Upper lobe of right lung (tissue), 1 donor: ENCODE measurements around the gene FHOD3. TPM values are rescaled to one million over a fixed set of nuclear protein-coding genes. Genes with fewer than 3 reads are reported as not detected.

Experiments used
- ATAC-seq: fragments of 200-7000 bp; cut with Tn5 transposase; one replicate; pipeline ENCODE4 v1.9.1; 2020; ENCODE audit warnings: mild to moderate bottlenecking, moderate library complexity
- DNase-seq: peaks from one replicate; pipeline ENCODE4 v3.0.0-alpha.2; 2020
- H3K27ac ChIP-seq: fragments of 200-600 bp; one replicate; pipeline ENCODE4 v1.8.0; 2022
- H3K27me3 ChIP-seq: fragments of 200-600 bp; one replicate; pipeline ENCODE4 v1.8.0; 2022; ENCODE audit warnings: mild to moderate bottlenecking
- H3K36me3 ChIP-seq: fragments of 200-600 bp; one replicate; pipeline ENCODE4 v1.8.0; 2022
- H3K4me1 ChIP-seq: fragments of 200-600 bp; one replicate; pipeline ENCODE4 v1.8.0; 2022
- H3K4me3 ChIP-seq: fragments of 200-600 bp; one replicate; pipeline ENCODE4 v1.8.0; 2022; ENCODE audit warnings: mild to moderate bottlenecking
- H3K9me3 ChIP-seq: fragments of 200-600 bp; one replicate; pipeline ENCODE4 v1.8.0; 2022
- intact Hi-C: fragments of 100-400 bp; cut with DNase I; formaldehyde crosslinking; loops from one replicate; pipeline ENCODE4 v1.11.0; 2022
- total RNA-seq: library from RNA; stranded (reverse); fragmentation: NEBNext Ultra II Directional; extraction: Animal tissue kit (Norgen Biotek cat#: 25700); gene quantifications from one replicate; pipeline ENCODE4 v1.2.1, GENCODE V29; 2021
- TF ChIP-seq, protein P1 (sequence below): fragments of 200-600 bp; IDR thresholded peaks from one replicate; pipeline ENCODE4 v1.8.0; 2022; ENCODE audit warnings: antibody characterized with exemption
- donor health status: DM: no; HTN: yes; CAD: no; lungs with severe emphysema.

FHOD3 gene
- total RNA-seq, 1 donor from 2014 or later: 1.9 TPM

DNA sequence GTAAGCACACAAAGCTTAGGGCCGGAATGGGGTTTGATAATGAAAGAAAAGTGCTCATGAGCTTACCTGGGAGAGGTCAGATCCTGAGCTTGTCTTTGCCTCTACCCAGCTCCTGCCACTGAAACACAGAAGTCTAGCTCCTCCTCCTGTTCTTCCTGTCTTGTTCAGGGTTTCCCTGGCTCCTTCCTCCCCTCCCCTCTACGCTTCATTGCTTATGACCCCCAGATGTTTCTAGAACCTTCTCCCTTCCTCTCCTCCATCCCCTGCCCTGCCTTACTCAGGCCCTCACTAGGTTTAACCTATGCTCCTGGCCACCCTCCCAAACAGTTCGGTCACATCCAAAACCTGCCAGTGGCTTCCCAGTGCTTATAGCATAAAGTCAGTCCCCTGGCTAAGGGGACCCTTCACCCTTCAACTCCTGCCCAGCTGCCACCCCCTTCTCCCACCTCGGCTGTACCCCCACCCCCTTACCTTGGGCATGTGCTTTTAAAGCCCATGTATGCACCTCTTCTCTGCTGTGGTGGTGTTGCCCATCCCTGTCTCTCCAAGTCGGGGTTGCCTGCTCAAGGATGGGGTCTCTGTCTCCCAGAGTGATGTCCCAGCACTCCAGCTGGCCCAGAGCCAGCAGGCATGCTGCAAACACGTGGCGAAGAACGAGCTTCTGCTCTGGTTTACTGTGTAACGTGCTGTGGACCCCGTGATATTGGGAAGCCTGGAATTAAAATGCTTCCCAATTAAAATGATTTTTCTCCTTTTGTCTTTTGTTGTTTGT lies 297.7 kb downstream of the FHOD3 start:
- TF ChIP-seq, protein P1, sequence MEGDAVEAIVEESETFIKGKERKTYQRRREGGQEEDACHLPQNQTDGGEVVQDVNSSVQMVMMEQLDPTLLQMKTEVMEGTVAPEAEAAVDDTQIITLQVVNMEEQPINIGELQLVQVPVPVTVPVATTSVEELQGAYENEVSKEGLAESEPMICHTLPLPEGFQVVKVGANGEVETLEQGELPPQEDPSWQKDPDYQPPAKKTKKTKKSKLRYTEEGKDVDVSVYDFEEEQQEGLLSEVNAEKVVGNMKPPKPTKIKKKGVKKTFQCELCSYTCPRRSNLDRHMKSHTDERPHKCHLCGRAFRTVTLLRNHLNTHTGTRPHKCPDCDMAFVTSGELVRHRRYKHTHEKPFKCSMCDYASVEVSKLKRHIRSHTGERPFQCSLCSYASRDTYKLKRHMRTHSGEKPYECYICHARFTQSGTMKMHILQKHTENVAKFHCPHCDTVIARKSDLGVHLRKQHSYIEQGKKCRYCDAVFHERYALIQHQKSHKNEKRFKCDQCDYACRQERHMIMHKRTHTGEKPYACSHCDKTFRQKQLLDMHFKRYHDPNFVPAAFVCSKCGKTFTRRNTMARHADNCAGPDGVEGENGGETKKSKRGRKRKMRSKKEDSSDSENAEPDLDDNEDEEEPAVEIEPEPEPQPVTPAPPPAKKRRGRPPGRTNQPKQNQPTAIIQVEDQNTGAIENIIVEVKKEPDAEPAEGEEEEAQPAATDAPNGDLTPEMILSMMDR: no peak
- Histone ChIP-seq H3K9me3 (no peaks in the 10 kb centered on the region), H3K4me3 (no peak overlapping the region), H3K36me3 (no peaks in the 10 kb centered on the region), H3K4me1 (no peaks in the 10 kb centered on the region), H3K27me3 (no peaks in the 10 kb centered on the region), H3K27ac (no peak overlapping the region)
- DNase-seq (no peak), ATAC-seq (peak; percentile 15)
- intact Hi-C loops: no loop called here

DNA sequence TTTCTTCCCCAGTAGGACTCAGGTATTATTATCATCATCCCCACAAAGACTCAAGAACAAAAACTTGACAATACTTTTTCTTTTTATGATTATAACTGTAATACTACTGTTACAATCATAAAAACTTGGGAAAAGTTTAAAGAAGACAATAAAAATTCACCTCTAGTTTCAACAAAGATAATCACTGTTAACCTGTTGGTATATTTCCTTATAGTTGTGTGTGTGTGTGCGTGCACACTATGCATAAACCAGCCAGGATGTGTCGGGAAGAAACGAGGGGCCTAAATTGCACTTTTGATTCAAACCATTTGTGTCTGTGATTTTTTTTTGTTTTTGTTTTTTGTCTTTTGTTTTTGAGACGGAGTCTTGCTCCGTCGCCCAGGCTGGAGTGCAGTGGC lies 298.3 kb downstream of the FHOD3 start:
- TF ChIP-seq, protein P1: no peak
- DNase-seq (no peak), ATAC-seq (no peak)
- H3K27ac ChIP-seq: no peak overlapping the region
- no peaks in the 10 kb centered on the region for H3K4me1 ChIP-seq
- intact Hi-C loops: no loop called here
- no peaks in the 10 kb centered on the region for H3K9me3 ChIP-seq
- no peaks in the 10 kb centered on the region for H3K27me3 ChIP-seq
- H3K4me3 ChIP-seq: no peak overlapping the region
- H3K36me3 ChIP-seq: no peaks in the 10 kb centered on the region

DNA sequence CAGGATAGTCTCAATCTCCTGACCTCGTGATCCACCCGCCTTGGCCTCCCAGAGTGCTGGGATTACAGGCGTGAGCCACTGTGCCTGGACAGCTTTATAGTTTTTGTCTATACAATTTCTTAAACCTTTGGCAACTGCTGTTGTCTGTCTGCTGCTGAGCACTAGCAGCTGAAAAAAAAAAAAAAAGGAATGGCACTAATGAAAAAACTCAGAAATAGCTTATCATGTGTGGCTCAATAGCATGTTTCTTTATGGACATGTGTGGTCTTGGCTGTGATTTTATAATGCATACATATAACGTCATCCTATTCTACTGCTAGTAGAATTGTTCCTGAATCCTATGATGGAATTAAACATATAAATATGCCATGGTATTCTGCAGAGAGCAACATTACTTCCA lies 300.1 kb downstream of the FHOD3 start:
- H3K4me1 ChIP-seq: no peaks in the 10 kb centered on the region
- intact Hi-C loops: no loop called here
- ATAC-seq: no peak
- no peaks in the 10 kb centered on the region for H3K27me3 ChIP-seq
- DNase-seq: no peak
- H3K36me3 ChIP-seq: no peaks in the 10 kb centered on the region
- H3K27ac ChIP-seq: no peak overlapping the region
- H3K9me3 ChIP-seq: no peaks in the 10 kb centered on the region
- TF ChIP-seq, protein P1: no peak
- no peak overlapping the region for H3K4me3 ChIP-seq

DNA sequence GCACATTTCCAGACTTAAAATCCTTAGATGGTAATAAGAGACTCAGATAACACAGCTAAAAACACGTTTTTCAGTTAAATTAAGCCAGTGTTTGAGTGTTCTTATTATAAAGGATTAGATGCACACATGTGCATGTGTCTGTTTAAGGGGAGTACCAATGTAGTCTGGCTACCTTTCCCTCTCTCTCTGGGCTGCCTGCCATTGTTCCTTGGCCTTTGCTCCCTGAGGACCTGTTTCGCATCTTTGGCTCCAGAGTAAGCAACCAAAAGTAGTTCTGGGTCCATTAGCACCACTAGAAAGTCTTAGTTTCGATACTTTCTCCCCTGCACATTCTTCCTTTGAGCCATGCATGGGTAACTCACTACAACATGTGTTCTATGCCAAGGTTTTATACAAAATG lies 303.0 kb downstream of the FHOD3 start:
- ATAC-seq: no peak
- TF ChIP-seq, protein P1: no peak
- H3K9me3 ChIP-seq: no peaks in the 10 kb centered on the region
- H3K27me3 ChIP-seq: no peaks in the 10 kb centered on the region
- no peak for DNase-seq
- no peaks in the 10 kb centered on the region for H3K36me3 ChIP-seq
- intact Hi-C loops: no loop called here
- no peak overlapping the region for H3K27ac ChIP-seq
- no peaks in the 10 kb centered on the region for H3K4me1 ChIP-seq
- H3K4me3 ChIP-seq: no peak overlapping the region

DNA sequence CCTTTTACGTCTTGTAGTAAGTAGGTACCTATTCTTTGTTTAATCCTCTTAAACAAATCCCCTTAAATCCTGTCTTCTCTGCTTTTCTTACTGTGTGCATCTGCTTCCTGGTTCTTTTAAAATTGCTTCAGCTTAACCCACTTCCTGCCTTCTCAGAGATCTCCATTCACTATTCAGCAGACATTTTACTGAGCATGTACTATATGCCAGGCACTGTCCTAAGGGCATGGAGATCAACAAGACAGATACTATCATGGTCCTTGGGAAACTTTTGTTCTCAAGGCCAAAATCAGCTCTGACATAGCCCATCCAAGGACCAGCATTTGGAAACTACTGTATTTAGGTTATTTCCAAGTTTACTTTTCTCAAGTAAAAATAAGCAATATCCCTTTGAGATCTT lies 303.8 kb downstream of the FHOD3 start:
- Histone ChIP-seq H3K27ac (no peak overlapping the region), H3K36me3 (no peaks in the 10 kb centered on the region), H3K27me3 (no peaks in the 10 kb centered on the region), H3K9me3 (no peaks in the 10 kb centered on the region), H3K4me3 (no peak overlapping the region), H3K4me1 (no peaks in the 10 kb centered on the region)
- intact Hi-C loops: no loop called here
- ATAC-seq: no peak
- TF ChIP-seq, protein P1: no peak
- no peak for DNase-seq

DNA sequence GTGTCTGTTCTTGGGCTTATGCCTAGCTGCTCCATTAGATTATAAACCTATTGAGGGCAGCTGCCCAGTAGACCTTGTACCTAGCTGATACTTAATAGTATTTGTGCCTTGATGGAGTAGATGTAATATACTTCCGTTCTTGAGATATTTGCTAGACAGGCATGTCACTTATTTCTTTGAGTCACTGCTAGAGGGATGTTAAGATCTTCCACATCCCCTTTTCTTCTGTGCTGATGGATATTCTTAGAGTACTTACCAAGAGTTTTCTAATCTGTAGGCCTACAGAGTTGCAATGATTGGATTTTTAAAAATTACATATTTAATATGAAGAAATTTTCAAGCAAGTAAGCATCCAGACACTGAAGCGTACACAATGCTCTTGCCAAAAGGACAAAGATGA lies 304.6 kb downstream of the FHOD3 start:
- Histone ChIP-seq H3K36me3 (no peaks in the 10 kb centered on the region), H3K27ac (no peak overlapping the region), H3K9me3 (no peaks in the 10 kb centered on the region), H3K27me3 (no peaks in the 10 kb centered on the region), H3K4me3 (no peak overlapping the region), H3K4me1 (no peaks in the 10 kb centered on the region)
- TF ChIP-seq, protein P1: no peak
- ATAC-seq (no peak), DNase-seq (no peak)
- intact Hi-C loops: no loop called here
